Choroid plexus epithelial cell (primary cell): ENCODE measurements around the gene HAND1.

ENCODE experiments used
- DNase-seq: peaks from one replicate; pipeline ENCODE4 v3.0.0-alpha.2; 2010; ENCODE audit warnings: low read depth
- H3K4me3 ChIP-seq: 2 replicates; pipeline ENCODE4 v1.5.1; 2011; ENCODE audit warnings: low read depth, mild to moderate bottlenecking, control low read depth, low read length, moderate library complexity
- CTCF ChIP-seq: conservative IDR thresholded peaks from 2 replicates; pipeline ENCODE4 v1.5.1; 2011; ENCODE audit warnings: low read depth, mild to moderate bottlenecking, control low read depth, inconsistent platforms, low read length, moderate library complexity

The HAND1 gene

GRCh38 chr5:154493274-154493673 is 15.2 kb upstream of the HAND1 start:
- DNase-seq: no peak
- H3K4me3 ChIP-seq: no peak overlapping the region
- no peak for TF ChIP-seq CTCF

DNA sequence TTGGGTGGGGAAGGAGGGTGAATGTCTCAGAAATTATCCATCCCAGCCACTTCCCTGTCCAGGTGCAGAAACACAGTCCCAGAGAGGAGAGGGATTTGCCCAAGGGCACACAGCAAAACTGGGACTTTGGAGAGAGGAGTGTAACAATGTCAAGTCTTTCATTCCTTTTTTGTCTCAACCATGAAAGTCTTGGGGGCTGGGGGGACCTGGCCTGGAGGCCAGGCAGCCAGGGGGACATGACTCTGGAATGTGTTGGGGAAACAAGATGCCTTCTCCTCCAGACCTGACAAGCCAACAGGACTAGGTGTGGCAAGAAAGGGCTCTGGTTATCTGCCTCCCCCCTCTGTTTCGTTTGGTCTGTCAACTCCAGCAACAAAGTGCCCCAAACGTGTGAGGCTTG is 13.9 kb upstream of the HAND1 start:
- no peak overlapping the region for H3K4me3 ChIP-seq
- no peak for DNase-seq
- TF ChIP-seq CTCF: no peak

DNA sequence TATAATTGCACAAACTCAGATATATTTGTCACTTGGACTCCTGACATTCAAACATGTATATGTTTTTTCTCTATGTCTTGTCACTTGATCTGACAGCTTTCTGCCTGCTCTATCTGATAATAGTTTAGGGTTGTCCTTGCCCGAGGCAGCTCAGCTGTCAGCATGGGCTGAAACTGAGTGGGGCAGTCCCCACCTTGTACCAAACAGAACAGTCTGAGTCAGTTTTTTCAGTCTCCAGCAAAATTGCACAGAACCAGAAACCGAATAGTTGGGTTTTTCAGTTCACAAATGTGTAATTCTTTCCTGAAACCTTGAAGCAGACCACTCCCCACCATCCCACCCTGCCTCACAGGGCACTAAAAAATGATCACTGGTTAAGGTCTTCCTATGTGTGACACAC is 9.5 kb upstream of the HAND1 start:
- no peak for DNase-seq
- no peak for TF ChIP-seq CTCF
- H3K4me3 ChIP-seq: no peak overlapping the region

DNA sequence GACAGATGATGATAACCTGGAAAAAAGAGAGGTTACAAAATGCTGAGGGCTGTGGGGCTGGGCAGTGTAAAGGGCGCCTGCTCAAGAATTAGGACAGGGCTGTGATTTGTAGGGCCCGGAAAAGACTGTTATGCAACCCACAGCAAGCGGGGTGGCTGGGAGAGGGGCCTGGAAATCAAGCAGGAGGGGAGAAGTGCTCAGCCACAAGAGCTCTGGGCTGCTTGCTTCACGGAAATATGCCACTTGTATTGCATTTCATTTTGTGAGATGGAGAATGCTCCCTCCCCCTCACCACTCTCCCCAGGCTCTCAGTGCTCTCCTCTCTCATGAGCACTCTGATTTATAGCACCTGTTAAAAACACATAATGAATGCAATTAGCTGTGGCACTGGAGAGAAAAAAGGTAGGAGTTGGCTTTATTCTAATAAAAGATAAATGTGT is 8.4 kb upstream of the HAND1 start:
- TF ChIP-seq CTCF: no peak
- no peak overlapping the region for H3K4me3 ChIP-seq
- no peak for DNase-seq

DNA sequence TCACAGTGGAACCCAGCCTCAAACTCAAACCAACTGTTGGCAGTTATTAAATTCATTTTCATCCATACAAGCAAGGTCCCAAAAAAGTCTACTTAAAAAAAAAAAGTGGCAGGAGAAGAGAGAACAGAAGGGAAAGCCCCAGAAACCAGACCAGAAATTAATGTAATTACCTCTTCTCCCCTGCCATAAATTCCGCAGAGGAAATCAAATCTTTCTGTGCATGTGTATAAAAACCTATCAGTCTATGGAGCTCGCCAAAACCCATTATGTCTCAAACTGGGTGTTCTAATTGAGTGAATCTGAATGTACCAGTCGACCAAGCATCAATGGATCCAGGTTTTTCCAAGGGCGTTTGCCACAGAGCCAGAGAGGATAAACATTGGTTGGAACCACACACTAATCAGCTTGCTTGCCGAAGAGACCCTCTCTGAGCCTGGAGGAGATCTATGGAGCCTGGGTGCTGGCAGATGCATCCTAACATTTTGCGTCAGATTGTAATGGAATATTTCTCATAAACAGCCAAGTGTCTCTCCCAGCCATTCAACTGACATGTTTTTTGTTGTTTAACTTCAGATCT is 7.9 kb upstream of the HAND1 start:
- TF ChIP-seq CTCF: no peak
- H3K4me3 ChIP-seq: no peak overlapping the region
- no peak for DNase-seq

GRCh38 chr5:154485096-154485491 is 7.1 kb upstream of the HAND1 start:
- no peak overlapping the region for H3K4me3 ChIP-seq
- no peak for TF ChIP-seq CTCF
- no peak for DNase-seq

DNA sequence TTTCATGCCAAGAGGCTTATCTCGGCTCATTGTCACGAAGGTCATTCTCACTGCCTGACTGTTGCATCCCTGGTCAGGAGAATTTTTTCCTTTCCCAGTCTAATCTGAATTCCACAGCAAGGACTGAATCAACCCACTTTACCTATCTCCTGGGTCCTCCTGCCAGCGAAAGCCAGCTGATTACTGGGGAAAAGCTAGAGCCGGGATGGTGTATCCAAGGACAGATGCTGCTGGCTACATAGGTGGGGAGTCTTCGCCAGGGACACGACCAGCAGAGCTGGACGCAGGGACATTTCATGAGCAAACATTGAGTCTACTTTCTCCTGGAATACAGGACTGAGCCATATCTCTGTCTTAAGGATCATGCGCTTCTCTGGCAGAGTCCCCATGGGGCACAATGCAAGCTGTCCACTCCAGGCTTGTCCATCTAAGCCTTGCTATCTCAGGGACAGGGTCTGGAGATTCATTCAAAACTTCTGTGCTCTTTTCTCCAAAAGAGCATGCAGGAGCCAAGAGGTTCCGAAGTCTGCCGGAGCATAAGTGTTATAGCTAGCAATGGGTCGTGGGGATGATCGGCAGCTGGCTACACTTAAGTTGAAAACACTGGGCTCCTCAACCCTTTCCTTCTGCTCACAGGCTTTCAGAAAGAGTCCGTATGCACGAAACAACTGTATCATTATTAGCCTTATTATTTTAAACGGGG is 6.5 kb upstream of the HAND1 start:
- no peak for DNase-seq
- H3K4me3 ChIP-seq: no peak overlapping the region
- TF ChIP-seq CTCF: no peak
